ENCODE measurements around the gene GPSM3. TPM values are rescaled to one million over a fixed set of nuclear protein-coding genes. Genes with fewer than 3 reads are reported as not detected.
"Not testable (repeated sequence)": the region's sequence is repeated elsewhere in the genome, so short reads cannot be mapped to it uniquely, and the experiment has no call there.

GPSM3 gene
- polyA plus RNA-seq, 4 donors: 9.9 to 12.9 (median 10.8) TPM

DNA sequence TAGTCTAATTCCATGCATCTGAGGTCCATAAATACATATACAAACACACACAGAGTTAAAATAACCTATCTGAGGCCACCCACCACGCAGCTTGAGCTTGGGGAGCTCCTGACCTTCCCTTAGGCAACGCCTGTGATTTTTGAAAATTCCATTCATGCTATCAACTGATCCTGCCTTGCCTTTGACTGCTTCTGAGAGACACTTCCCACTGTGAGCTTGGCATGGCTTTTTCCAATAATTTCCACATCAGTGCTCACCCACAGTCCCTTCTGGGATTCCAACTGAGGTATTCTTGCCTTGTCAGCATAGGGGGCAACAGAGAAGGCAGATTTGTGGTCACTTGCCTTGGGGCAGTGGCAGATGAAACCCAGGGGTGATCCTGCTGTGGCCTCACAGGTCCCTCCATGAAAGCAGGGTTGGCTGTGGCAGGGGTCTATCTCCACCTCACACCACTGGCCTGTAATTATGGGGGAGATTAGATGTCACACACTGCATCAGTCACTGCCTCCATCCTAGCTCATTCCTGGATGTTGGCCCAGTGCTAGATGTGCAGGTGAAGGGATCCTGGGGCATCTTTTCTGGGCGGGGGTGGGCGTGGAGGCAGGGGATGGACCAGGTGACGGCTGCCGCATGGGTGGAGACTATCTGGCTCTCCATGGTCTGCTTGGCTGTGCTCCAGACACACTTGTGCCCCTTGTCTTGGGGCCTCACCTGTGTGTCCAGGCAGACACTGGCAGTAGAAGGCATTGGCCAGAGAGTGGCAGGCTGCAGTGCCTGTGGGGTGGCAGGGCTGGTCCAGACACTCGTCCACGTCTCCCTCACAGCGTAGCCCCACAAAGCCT is 11.2 kb upstream of the GPSM3 start:
- no peak for DNase-seq (ENCODE audit: low read depth in 4 of 4, low spot score in 3 of 4)

- DNase-seq (ENCODE audit: low read depth in 4 of 4, low spot score in 3 of 4): no peak
Observed at GRCh38 chr6:32202186-32202585, 9.7 kb upstream of the GPSM3 start.

GRCh38 chr6:32200711-32201475 is 8.4 kb upstream of the GPSM3 start:
- DNase-seq (ENCODE audit: low read depth in 4 of 4, low spot score in 3 of 4): no peak

DNA sequence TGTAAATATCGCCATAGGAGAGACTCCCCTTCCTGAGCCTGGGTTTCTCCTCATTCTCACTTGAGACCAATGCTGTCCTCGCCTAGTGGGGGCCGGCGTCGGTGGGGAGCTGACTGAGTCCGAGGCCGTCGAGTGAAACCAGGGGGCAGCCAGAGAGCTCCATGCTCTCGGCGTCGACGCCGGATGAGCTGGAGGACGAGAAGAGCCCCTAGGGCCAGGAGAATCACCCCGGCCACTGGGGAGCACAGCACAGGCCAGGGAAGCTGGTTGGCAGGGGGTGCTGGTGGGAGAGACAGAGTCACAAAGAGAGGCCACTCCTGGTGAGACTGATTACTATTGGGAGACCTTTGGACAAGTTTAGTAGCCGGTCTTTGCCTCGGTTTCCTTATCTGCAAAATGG is 6.4 kb upstream of the GPSM3 start:
- DNase-seq (ENCODE audit: low read depth in 4 of 4, low spot score in 3 of 4): no peak

DNA sequence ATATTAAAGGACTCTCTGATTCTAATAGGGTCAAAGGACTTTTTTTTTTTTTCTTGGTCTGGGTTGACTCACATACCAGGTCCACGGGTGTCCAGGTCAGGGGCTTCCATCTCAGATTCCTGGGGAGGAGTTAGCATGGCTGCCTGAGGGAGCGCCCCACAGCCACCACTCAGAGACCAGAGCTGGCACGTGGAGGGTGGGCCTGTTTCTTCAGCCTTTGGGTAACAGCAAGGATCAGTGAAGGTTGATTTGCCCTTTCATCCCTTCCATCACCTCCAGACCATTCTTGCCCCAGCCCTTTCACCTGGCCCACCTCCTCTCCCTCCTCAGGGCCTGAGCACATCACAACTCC is 5.9 kb upstream of the GPSM3 start:
- DNase-seq (ENCODE audit: low read depth in 4 of 4, low spot score in 3 of 4): no peak

DNA sequence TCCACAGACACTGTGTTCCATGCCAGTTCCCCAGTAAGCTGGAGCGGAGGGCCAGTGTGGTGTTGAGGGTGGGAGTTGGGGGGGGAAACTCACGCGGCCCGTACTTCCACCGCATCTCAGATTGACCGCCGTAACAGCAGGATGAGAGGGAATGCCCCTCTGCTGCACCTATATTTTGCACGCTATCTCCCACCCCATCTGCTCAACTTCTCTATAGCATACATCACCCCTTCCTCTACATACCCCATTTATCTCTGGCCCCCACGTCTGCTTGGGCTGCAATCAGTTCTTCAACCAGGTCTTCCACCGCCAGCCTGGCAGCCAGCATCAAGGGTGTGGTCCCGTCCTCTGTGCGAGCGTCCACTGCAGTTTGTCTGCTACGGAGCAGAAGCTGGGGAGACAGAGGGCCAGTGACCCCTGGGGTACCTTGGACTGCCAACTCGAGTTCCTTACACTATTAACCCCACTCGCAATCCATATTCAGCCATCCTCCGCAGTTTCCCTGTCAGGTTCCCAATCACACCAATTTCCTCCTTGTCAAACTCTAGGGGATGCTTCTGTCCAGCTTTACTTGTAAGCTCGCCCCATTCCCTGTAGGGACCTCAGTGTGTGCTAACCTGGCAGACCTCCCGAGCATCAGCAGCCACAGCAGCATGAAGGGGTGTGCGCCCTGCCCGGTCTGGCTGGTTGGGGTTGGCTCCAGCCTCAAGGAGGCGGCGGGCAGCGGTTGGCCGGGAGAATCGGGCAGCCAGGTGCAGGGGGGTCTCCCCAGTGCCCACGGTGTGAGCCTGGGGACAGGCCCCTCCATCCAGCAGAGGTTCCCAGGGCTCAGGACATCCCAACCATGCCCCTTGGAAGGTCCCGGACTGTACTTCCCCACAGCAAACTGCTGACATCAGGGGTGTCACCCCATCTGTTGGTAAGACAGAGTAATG is 4.5 kb upstream of the GPSM3 start:
- no peak for DNase-seq (ENCODE audit: low read depth in 4 of 4, low spot score in 3 of 4)

DNA sequence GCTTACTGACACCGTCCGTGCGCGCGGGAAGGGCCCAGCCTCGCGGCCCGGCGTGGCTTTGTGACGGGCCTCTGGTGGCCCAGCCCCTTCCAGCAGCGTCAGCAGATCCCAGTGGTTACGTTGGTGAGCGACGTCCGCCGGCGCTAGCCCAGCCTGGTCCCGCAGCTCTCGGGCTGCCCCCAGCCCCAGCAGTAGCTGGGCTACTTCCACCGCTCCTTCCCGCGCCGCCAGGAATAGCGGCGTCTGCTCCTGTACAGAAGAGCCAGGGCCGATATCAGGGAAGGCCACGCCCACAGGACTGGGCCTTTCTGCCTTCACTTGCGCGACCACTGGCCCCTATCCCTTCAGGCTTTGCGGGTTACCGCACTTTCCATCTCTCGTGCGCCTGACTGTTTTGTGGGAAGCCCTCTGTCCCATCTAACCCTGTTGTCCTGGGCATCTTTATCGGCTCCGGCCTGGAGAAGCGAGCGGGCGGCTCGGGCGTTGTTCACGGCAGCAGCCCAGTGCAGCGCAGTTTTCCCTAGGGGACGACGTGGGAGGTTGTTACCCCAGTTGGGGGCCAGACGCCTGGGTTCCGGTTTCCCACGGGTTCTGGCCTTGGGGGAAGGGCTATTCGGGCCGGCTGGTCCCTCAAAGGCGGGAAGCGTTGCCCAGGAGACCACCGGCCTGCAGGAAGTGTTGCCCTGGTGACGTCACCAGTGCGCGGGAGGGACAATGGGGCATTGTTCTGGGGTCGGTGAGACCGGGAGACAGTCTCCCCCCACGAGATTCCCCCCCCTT is 3.6 kb upstream of the GPSM3 start:
- peak; percentile 81 to 88 (median 87) for DNase-seq (ENCODE audit: low read depth in 4 of 4, low spot score in 3 of 4)

DNA sequence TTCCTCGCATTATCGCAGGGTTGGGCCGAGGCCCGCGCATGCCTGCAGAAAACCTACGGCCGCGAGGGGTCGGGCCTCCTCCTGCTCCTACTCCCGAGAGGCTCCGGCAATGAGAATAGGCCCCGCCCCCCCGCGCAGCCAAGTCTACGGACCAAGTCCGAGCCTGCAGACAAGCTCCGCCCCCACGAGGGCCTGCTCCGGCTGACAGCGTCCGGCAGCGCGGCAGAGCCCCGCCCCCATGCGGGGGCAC is 3.1 kb upstream of the GPSM3 start:
- peak; percentile 99 for DNase-seq (ENCODE audit: low read depth in 4 of 4, low spot score in 3 of 4)

DNA sequence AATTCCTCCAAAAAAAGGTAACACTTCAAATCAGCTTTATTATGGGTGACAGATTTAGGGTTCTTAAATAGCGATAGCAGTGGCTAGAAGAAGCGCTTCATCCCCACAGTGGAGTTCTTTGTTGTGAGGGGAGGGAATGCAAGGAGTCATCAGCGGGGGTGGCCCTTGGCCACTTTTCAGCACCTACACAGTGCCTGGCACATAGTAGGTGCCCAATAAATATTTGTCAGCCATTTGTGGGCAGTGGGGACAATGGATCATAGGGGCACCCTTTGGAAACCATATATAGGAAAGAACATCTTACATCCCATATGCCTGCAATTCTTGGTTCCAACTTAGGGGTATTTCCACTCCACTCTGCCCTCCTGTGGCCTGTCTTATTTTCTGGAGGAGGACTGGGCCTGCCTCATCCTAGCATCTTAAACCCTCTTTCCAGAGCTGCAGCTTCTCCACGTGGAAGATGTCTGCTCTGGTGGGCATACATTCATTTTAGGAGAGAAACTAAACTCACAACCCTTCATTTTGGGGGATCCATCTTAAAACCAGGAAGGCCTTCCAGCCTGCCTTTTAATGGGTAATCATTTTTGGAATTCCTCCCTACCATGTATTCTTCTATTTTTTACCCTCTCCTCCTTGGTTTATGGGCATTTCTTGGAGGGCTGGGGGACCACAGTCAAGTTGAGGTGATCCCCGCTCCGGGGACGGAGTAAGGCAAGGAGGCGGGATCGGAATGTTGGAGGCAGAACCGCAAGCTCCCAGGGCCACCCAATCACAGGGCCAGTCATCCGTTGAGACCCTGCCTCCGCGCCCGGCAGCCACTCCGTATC is 2.6 kb upstream of the GPSM3 start:
- no peak for DNase-seq (ENCODE audit: low read depth in 4 of 4, low spot score in 3 of 4)

GRCh38 chr6:32194388-32194787 is 1.9 kb upstream of the GPSM3 start:
- no peak for DNase-seq (ENCODE audit: low read depth in 4 of 4, low spot score in 3 of 4)

GRCh38 chr6:32193096-32193495 is 653 bp upstream of the GPSM3 start:
- DNase-seq (ENCODE audit: low read depth in 4 of 4, low spot score in 3 of 4): not testable (repeated sequence)

- no peak for DNase-seq (ENCODE audit: low read depth in 4 of 4, low spot score in 3 of 4)
Observed at GRCh38 chr6:32191696-32192607, 491 bp downstream of the GPSM3 start.

GRCh38 chr6:32190911-32191677 is 1.3 kb downstream of the GPSM3 start:
- no peak for DNase-seq (ENCODE audit: low read depth in 4 of 4, low spot score in 3 of 4)

GRCh38 chr6:32190054-32190851 is 2.2 kb downstream of the GPSM3 start, which contains the start of gene PBX2:
Gene PBX2 (minus strand): TSS chr6:32190202. CDS start chr6:32189915, 287 bp downstream.
- peak; percentile 83 to 91 (median 89) for DNase-seq (ENCODE audit: low read depth in 4 of 4, low spot score in 3 of 4)

DNA sequence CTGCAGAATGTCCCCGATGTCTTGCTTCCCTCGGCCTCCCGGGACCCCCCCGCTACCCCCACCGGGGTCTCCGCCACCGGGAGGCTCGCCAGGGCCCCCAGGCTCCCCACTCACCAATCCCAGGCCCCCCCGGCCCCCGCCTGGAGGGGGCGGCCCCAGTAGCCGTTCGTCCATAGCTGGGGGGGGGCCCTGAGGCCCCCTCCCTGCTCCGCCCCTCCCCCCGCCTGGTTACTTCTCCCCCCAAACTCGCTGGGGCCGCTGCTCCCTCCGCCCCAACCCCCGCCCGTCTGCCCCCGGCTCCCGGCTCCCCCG is 2.7 kb downstream of the GPSM3 start:
- DNase-seq (ENCODE audit: low read depth in 4 of 4, low spot score in 3 of 4): no peak

DNA sequence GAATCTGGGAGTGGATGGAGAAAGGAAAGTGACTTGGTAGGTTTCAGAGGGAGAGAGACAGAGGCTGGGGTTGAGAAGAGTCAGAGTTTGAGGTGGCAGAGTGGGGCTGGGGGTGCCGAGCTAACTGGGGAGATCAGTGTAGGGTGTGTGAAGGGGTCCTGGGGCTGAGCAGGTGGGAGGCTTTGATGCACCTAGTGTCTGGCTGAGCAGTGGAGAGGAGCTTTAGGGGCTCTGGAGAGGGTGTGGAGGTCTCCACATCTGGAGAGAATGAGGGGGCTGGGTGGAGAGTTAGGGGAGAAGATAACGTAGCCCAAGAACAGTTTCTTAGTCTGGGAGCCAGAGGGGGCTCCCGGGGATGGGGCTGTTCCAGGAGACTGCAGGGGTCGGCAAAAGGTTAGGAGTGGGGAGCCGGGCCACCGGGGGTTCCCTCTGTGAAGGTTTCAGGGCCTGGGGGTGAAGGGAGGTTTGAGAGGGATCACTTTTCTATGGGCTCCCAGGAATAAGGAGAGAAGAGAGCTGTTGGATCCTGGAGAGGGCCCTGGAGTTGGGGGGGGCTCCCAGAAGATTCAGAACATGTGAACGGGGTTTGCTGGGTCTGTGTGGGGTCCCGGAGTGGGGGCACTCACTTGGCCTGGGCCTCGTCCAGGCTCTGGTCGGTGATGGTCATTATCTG is 3.2 kb downstream of the GPSM3 start:
- no peak for DNase-seq (ENCODE audit: low read depth in 4 of 4, low spot score in 3 of 4)
